GM12875 (cell line): ENCODE data around the gene RNF123.

ENCODE experiments used
- H3K4me3 ChIP-seq: one replicate; pipeline ENCODE4 v1.5.1; 2011; ENCODE audit warnings: low read depth, low read length, control low read depth
- CTCF ChIP-seq: IDR thresholded peaks from 2 replicates; pipeline ENCODE4 v1.5.1; 2011; ENCODE audit warnings: low read depth, mild to moderate bottlenecking, control low read depth, inconsistent platforms, low read length, moderate library complexity, borderline replicate concordance; ENCODE audit not compliant: insufficient read depth

The RNF123 gene

GRCh38 chr3:49769926-49770325 is 80.6 kb downstream of the RNF123 start:
- H3K4me3 ChIP-seq, result no peak overlapping the region
- TF ChIP-seq CTCF, result no peak
